DOHH2 (cell line): ENCODE measurements around the gene CRNKL1.

Source experiments
- H3F3A ChIP-seq: fragments of 200-600 bp; sonication (generic), shearing (Covaris generic); 2 replicates; pipeline ENCODE4 v1.6.0; 2016; ENCODE audit warnings: antibody characterized with exemption, mild to moderate bottlenecking; ENCODE audit not compliant: control insufficient read depth, insufficient read depth
- H3K27ac ChIP-seq: fragments of 200-600 bp; sonication (generic); 2 replicates; pipeline ENCODE4 v1.5.1; 2014; ENCODE audit warnings: low read depth, mild to moderate bottlenecking, low read length, moderate library complexity
- H3K27me3 ChIP-seq: fragments of 200-600 bp; sonication (generic); 2 replicates; pipeline ENCODE4 v1.6.1; 2014; ENCODE audit warnings: mild to moderate bottlenecking, low read length, mixed read lengths; ENCODE audit not compliant: control insufficient read depth
- H3K36me3 ChIP-seq: fragments of 200-600 bp; sonication (generic); 2 replicates; pipeline ENCODE4 v1.6.1; 2014; ENCODE audit warnings: mild to moderate bottlenecking, low read length, moderate library complexity, mixed read lengths; ENCODE audit not compliant: control insufficient read depth
- H3K4me1 ChIP-seq: fragments of 200-600 bp; sonication (generic); 2 replicates; pipeline ENCODE4 v1.6.1; 2014; ENCODE audit warnings: mild to moderate bottlenecking, low read length, mixed read lengths; ENCODE audit not compliant: control insufficient read depth
- H3K4me2 ChIP-seq: fragments of 200-600 bp; sonication (generic); 2 replicates; pipeline ENCODE4 v1.6.0; 2014; ENCODE audit warnings: mild to moderate bottlenecking, low read length, moderate library complexity
- H3K4me3 ChIP-seq: fragments of 200-600 bp; sonication (generic); 2 replicates; pipeline ENCODE4 v1.5.1; 2014; ENCODE audit warnings: mild to moderate bottlenecking, low read length, mixed read lengths
- H3K79me2 ChIP-seq: fragments of 200-600 bp; sonication (generic); 2 replicates; pipeline ENCODE4 v1.6.1; 2014; ENCODE audit warnings: mild to moderate bottlenecking, low read length, mixed read lengths; ENCODE audit not compliant: control insufficient read depth
- H3K9me2 ChIP-seq: fragments of 200-600 bp; sonication (generic); replicated peaks from 2 replicates; pipeline ENCODE4 v1.6.1; 2014; ENCODE audit warnings: mild to moderate bottlenecking, low read length, mixed read lengths; ENCODE audit not compliant: control insufficient read depth
- H3K9me3 ChIP-seq: fragments of 200-600 bp; sonication (generic); 2 replicates; pipeline ENCODE4 v1.6.1; 2014; ENCODE audit warnings: antibody characterized with exemption, low read length, mixed read lengths; ENCODE audit not compliant: control insufficient read depth, insufficient read depth
- H4K20me1 ChIP-seq: fragments of 200-600 bp; sonication (generic); 2 replicates; pipeline ENCODE4 v1.6.0; 2014; ENCODE audit warnings: low read depth, mild to moderate bottlenecking, antibody characterized with exemption, low read length, moderate library complexity; ENCODE audit not compliant: control insufficient read depth, insufficient read depth
- EZH2phosphoT487 ChIP-seq: fragments of 200-600 bp; sonication (generic); IDR thresholded peaks from 2 replicates; pipeline ENCODE4 v1.6.1; 2017; ENCODE audit warnings: borderline replicate concordance, mild to moderate bottlenecking, antibody characterized with exemption, low read length, moderate library complexity, mixed read lengths
- TF ChIP-seq, protein P1 (sequence below): fragments of 200-600 bp; sonication (generic); IDR thresholded peaks from one replicate; pipeline ENCODE4 v1.5.1; 2014; ENCODE audit warnings: antibody characterized with exemption, mild to moderate bottlenecking, low read depth, low read length; ENCODE audit not compliant: poor library complexity, severe bottlenecking

The CRNKL1 gene

DNA sequence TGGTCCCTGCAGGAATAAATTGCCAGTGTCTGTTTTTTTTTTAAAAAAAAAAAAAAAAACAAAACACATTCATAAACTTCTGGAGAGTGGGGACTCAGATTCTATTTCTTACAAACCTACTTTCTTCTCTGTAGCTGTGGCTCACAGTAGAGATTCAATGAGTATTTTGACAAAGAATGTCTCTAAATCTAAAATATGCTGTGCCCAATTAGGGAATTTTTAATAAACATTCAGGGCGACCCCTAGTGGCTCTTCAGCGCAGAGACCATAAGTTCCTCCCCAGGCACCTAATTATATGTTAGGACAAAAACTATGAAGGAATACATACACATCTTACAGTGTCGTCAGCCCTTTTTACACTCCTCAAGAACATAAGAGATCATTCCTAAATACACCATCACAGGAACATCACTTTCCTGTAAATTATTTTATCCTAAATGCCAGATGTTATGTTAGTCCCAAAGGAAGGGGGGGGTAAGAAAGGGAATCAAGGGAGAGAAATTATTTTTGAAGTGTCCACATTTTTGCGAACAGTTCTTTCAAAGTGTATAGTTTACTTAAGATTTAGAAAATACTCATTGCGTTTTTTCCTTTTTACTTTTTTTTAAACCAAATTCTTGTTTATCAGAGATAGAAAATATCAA is 56.9 kb downstream of the CRNKL1 start:
- H3K4me2 ChIP-seq: no peak overlapping the region
- no peaks in the 10 kb centered on the region for H3K9me3 ChIP-seq
- H3K4me1 ChIP-seq: no peaks in the 10 kb centered on the region
- peaks cover 7% of the 10 kb centered on the region for H3K27me3 ChIP-seq
- no peaks in the 10 kb centered on the region for H3K79me2 ChIP-seq
- TF ChIP-seq EZH2phosphoT487: no peak
- TF ChIP-seq, protein P1, sequence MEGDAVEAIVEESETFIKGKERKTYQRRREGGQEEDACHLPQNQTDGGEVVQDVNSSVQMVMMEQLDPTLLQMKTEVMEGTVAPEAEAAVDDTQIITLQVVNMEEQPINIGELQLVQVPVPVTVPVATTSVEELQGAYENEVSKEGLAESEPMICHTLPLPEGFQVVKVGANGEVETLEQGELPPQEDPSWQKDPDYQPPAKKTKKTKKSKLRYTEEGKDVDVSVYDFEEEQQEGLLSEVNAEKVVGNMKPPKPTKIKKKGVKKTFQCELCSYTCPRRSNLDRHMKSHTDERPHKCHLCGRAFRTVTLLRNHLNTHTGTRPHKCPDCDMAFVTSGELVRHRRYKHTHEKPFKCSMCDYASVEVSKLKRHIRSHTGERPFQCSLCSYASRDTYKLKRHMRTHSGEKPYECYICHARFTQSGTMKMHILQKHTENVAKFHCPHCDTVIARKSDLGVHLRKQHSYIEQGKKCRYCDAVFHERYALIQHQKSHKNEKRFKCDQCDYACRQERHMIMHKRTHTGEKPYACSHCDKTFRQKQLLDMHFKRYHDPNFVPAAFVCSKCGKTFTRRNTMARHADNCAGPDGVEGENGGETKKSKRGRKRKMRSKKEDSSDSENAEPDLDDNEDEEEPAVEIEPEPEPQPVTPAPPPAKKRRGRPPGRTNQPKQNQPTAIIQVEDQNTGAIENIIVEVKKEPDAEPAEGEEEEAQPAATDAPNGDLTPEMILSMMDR: peak; percentile 76
- H3K27ac ChIP-seq: no peak overlapping the region
- H3K36me3 ChIP-seq: no peaks in the 10 kb centered on the region
- H3F3A ChIP-seq: no peaks in the 10 kb centered on the region
- no peaks in the 10 kb centered on the region for H3K9me2 ChIP-seq
- no peak overlapping the region for H3K4me3 ChIP-seq
- H4K20me1 ChIP-seq: no peaks in the 10 kb centered on the region

DNA sequence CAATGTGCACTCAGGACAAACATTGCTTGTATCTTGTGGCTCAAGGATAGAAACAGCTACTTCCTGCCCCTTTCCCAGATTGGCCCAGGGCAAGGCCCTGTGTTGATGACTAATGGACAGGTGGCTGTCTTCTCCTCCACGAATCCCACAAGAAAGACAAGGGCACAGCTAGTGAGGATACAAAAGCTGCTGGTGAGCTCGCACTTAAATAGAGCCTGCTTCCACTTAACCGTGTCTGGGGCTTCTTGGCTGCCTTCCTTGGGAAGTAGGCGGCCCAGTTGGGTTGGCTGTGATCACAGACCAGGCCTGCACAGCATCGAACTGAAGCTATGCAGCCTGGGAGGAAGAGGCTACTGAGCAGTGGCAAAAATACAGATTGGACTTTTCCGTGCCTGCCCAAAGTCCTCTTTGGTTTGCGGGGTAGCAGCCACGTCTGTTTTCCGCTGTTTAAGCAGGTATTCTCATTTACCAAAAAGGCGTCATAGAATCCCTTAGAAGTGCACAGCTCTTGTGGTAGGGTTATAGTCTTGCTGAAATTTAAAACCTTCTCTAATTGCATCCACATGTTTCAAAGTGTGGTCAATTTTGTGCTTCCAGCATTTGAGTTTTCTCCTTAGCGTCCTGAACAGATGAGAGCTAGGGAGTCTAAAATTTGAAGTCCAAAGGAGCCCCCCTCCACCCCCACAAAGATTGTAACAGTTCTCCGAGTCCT is 58.2 kb downstream of the CRNKL1 start:
- no peaks in the 10 kb centered on the region for H3K9me3 ChIP-seq
- H3K79me2 ChIP-seq: no peaks in the 10 kb centered on the region
- no peaks in the 10 kb centered on the region for H3F3A ChIP-seq
- TF ChIP-seq, protein P1: no peak
- TF ChIP-seq EZH2phosphoT487: no peak
- H3K36me3 ChIP-seq: no peaks in the 10 kb centered on the region
- H4K20me1 ChIP-seq: no peaks in the 10 kb centered on the region
- no peak overlapping the region for H3K4me3 ChIP-seq
- no peaks in the 10 kb centered on the region for H3K9me2 ChIP-seq
- H3K27me3 ChIP-seq: no peaks in the 10 kb centered on the region
- no peak overlapping the region for H3K4me2 ChIP-seq
- no peaks in the 10 kb centered on the region for H3K4me1 ChIP-seq
- no peak overlapping the region for H3K27ac ChIP-seq

DNA sequence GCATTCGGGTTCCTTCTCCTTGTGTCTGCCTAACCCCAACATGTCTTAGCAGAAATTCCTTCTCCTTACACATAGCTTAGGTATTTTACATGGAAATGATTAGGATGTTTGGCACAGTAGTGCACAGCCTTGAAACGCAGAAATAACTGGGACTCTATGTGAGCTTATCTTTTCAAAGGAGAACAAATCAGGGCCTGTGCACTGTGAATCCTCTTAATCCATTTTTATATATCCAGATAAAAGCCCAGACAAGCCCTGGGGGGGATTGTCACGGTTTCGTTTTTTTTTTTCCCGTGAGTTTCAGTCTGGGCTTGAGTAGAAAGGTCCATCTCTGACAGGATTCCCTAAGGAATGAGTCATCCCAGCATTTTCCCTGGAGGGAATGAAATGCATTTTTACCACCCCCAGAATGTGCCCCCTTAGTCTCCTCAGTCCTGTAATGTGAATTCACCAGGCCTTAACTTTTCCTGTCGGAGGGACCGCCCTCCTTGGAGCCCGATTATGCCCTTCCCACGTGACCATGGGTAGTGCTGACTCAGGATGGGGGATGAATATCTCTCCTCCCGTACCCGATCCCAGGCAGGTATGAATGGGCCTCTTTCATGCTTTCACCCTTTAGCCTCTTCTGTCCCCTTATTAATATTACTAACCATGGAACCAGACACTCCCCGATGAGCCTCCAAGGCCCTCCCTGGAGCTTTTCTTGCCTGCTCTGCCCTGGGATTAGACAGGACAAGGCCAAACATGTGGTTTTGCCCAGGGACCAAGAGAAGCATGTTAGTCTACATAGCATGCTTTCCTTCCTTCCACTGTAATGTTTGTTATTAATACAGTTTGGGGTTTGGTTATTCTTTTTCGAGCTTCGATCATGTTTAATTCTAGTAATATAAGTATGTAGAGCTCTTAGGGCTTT is 59.0 kb downstream of the CRNKL1 start:
- Histone ChIP-seq H3K4me3 (no peak overlapping the region), H3K79me2 (no peaks in the 10 kb centered on the region), H3K4me2 (no peak overlapping the region)

More for the DNA sequence above, 59.0 kb downstream of the CRNKL1 start:
- Histone ChIP-seq H3F3A (no peaks in the 10 kb centered on the region), H3K36me3 (no peaks in the 10 kb centered on the region), H3K27me3 (no peaks in the 10 kb centered on the region), H3K9me2 (no peaks in the 10 kb centered on the region), H3K27ac (no peak overlapping the region), H4K20me1 (no peaks in the 10 kb centered on the region), H3K4me1 (no peaks in the 10 kb centered on the region), H3K9me3 (no peaks in the 10 kb centered on the region)
- TF ChIP-seq EZH2phosphoT487: no peak
- TF ChIP-seq, protein P1: no peak
